ENCODE measurements around the gene FOLR2.

DNA sequence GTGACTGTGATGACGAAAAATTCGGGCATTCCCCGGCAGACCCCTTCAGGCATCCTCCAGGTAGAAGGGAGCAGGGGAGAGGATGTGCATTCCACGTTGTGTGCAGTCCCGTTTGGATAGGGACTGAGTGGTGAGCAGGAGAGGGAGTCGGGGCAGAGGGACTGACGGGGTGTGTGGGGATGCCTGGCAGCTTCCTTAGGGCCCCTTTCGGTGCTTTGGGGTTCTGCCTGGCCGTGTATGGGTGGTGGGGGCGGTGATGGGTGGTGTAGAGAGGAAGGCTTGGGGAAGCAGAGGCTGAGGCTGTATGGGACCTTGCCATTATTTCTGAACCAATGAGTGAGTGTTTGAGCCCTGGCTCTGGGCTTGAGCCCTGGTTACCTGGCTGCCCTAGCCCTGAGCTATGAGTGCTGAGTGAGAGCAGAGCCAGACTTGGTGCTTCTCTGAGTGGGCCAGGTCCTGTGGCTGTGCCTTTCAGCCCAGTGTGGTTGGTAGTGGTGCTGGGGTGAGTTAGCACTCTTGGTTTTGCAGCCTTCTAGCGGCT lies 8.9 kb downstream of the FOLR2 start:
- TF ChIP-seq, protein P1, sequence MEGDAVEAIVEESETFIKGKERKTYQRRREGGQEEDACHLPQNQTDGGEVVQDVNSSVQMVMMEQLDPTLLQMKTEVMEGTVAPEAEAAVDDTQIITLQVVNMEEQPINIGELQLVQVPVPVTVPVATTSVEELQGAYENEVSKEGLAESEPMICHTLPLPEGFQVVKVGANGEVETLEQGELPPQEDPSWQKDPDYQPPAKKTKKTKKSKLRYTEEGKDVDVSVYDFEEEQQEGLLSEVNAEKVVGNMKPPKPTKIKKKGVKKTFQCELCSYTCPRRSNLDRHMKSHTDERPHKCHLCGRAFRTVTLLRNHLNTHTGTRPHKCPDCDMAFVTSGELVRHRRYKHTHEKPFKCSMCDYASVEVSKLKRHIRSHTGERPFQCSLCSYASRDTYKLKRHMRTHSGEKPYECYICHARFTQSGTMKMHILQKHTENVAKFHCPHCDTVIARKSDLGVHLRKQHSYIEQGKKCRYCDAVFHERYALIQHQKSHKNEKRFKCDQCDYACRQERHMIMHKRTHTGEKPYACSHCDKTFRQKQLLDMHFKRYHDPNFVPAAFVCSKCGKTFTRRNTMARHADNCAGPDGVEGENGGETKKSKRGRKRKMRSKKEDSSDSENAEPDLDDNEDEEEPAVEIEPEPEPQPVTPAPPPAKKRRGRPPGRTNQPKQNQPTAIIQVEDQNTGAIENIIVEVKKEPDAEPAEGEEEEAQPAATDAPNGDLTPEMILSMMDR (conservative IDR thresholded peaks at IDR 0.05; ENCODE audit: low read depth in 2 of 2), result no peak
- TF ChIP-seq ZNF331 (CRISPR knock-in tag; IDR thresholded peaks at IDR 0.05; ENCODE audit: low read depth) (no peak), EZH2 (IDR thresholded peaks at IDR 0.05; ENCODE audit: low read depth, unreplicated experiment) (no peak), REST (IDR thresholded peaks at IDR 0.05; ENCODE audit: unreplicated experiment) (no peak), EZH2phosphoT487 (IDR thresholded peaks at IDR 0.05; ENCODE audit: unreplicated experiment) (no peak)

Measured in GM23338 (cell line).